IPS-11a (cell line): ENCODE measurements around the gene BEX5.
"Not testable (repeated sequence)": the region's sequence is repeated elsewhere in the genome, so short reads cannot be mapped to it uniquely, and the experiment has no call there.

Experiments used
- H3K4me3 ChIP-seq: one replicate; pipeline ENCODE4 v1.5.1; 2013; ENCODE audit warnings: low read depth, low read length, control low read depth

BEX5 gene

GRCh38 chrX:102155806-102156179, at the start of gene BEX5:
Gene BEX5, minus strand, starts transcription at chrX:102155977. Its CDS starts 1,712 bp downstream, at chrX:102154265.
- peak within 1 kb of the TSS; percentile 54 for H3K4me3 ChIP-seq

DNA sequence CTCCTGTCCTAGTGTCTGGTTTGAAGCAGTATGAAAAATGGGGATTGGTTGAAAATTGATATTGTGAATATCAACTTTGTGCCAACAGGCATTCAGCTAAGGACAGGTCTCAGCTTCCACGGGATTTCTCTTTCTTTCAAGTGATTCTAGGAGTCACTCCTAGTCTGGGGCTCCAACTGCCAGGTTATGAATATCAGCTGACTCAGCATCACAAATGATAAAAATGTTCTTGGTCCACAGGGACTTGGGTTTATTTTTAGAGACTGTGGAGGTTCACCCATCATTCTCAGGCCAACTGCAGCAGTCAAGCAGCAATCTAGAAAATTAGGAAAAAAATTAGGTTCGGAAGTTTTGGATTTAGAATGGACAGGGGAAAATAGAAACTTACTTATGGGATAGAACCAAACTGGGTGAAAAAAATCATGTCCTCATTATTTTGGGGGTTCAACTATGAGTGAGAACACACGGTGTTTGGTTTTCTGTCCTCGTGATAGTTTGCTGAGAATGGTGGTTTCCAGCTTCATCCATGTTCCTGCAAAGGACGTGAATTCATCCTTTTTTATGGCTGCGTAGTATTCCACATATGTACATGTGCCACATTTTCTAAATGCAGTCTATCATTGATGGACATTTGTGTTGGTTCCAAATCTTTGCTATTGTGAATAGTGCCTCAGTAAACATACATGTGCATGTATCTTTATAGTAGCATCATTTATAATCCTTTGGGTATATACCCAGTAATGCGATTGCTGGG, 30.4 kb upstream of the BEX5 start:
- H3K4me3 ChIP-seq: no peak overlapping the region

- peak overlapping the region; percentile 54 for H3K4me3 ChIP-seq
Observed at GRCh38 chrX:102154900-102155805, 624 bp downstream of the BEX5 start.

- H3K4me3 ChIP-seq: peak overlapping the region; percentile 54
Observed at GRCh38 chrX:102154218-102154860, 1.4 kb downstream of the BEX5 start.

DNA sequence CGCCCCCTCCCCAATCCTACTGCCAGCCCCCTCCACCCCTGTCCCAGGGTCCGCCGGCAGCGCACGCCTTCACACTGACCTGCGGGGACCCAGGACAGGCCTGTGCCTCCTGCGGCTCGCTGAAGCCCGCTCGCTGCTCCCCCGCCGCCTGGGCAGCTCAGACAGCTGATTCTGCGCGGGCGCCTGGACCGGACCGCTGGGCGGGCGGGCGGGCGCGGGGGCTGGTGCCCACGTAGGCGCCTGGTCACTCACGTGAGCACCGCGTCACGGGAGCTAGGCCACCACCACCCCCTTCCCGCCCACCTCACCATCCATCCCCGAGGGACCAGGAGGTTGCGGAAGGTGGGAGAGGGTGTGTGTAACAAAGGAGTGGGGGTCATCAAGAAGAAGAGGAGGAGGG, 13.5 kb downstream of the BEX5 start, which contains the start of gene TCEAL6:
TSS of gene TCEAL6 (minus strand) at position 208 of the 400 bp plus-strand sequence.
- H3K4me3 ChIP-seq: not testable (repeated sequence)

DNA sequence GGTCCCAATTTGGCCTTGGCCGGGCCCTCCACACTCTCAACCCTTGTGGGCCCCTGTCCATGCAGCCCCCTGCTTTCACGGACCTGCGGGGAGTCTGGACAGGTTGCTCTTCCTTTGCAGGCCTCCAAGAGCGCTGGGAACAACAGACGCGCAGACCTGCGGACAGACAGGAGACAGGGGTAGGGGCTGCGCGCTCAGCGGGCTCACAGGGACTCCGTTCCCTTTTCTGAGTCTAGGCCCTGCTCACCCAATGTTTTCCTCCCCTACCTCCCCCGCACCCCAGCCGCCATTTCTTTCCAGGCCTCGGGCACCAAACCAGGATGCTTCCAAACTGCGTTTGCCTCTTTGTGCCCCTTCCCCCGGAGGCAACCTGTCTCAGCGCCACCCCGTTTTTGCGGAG, 14.1 kb downstream of the BEX5 start:
- H3K4me3 ChIP-seq: not testable (repeated sequence)

DNA sequence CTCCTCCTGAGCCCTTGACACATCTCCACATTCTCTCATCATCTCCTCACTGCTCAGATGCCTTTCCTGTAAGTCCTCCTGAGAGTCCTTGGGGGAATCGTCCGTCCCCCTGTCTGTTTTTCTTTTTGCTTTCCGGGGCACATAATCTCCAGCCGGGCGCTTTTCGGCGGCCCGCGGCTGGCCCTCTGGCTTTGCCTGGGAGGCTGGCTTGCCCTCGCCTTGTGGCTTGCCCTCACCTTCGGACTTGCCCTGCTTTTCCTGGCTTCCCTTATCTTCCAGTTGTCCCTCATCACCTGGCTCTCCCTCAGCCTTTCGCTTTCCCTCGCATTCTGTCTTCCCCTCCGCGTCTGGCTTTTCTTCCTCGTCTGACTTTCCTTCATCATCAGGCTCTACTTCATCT, 14.9 kb downstream of the BEX5 start:
- H3K4me3 ChIP-seq: not testable (repeated sequence)

DNA sequence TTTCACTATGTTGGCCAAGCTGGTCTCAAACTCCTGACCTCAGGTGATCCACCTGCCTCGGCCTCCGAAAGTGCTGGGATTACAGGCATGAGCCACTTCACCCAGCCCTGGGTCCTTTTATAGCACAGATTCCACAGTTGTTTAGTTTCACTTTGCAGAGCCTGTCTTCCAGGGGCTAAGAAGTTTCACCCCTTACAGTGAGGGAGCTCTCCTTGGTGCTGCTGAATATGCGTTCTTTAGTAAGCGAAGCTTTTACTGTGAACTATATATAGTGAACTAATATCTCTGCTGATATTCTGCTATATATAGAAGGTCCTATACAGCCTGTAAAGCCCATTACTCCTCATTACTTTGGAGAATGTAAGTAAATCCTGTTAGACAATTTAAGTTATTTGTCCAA, 17.7 kb downstream of the BEX5 start:
- H3K4me3 ChIP-seq: no peak overlapping the region

DNA sequence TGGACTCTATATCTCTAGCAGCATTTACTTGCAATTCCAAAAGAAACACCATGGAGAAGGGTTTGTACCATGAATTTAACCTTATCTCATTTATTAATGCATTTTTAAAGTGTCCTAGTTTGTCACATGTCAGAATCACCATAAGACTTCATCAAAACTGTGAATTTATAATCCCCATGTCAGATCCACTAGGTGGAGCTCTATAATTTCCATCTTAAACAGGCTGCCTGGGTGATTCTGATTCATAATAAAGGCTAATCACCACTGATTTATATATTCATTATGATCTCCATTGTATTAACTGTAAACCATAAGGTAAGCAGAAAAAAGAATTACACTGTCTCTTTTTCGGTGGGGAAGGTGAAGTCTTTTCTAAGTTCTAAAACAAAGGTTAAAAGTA, 26.3 kb downstream of the BEX5 start:
- no peak overlapping the region for H3K4me3 ChIP-seq

DNA sequence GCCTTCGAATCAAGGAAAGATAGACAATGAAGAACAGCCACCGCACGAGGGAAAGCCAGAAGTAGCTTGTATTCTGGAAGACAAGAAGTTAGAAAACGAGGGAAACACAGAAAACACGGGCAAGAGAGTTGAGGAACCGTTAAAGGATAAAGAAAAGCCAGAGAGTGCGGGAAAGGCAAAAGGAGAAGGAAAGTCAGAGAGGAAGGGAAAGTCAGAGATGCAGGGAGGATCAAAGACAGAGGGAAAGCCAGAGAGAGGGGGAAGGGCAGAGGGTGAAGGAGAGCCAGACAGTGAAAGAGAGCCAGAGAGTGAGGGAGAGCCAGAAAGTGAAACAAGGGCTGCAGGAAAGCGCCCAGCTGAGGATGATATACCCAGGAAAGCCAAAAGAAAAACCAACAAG, 28.9 kb downstream of the BEX5 start:
- no peak overlapping the region for H3K4me3 ChIP-seq

GRCh38 chrX:102126080-102126818, 29.5 kb downstream of the BEX5 start:
- peak overlapping the region; percentile 31 for H3K4me3 ChIP-seq

DNA sequence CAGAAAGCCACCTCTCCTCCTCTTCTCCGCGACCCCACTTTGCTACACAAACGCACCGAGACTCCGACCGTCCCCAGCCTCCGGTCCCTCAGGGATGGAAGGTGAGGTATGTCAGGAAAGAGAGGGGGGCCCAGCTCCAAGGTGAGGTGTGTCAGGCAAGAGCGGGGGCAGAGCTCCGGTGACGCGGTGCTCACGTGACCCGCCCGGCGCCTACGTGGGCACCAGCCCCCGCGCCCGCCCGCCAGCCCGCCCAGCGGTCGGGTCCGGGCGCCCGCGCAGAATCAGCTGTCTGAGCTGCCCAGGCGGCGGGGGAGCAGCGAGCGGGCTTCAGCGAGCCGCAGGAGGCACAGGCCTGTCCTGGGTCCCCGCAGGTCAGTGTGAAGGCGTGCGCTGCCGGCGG, 30.3 kb downstream of the BEX5 start, which contains the start of gene TCEAL2:
TSS of gene TCEAL2 (plus strand) at position 244 of the 400 bp plus-strand sequence. CDS start 1,152 bp downstream, outside the sequence.
- H3K4me3 ChIP-seq: peak within 1 kb of the TSS; percentile 33

GRCh38 chrX:102125014-102125413, 30.8 kb downstream of the BEX5 start:
- peak overlapping the region; percentile 33 for H3K4me3 ChIP-seq

- no peak overlapping the region for H3K4me3 ChIP-seq
Observed at GRCh38 chrX:102115748-102116147, 40.0 kb downstream of the BEX5 start.

- no peak overlapping the region for H3K4me3 ChIP-seq
Observed at GRCh38 chrX:102113367-102113766, 42.4 kb downstream of the BEX5 start.
